Neural cell (in vitro differentiated cells): ENCODE measurements around the gene HDLBP. TPM values are rescaled to one million over a fixed set of nuclear protein-coding genes. Genes with fewer than 3 reads are reported as not detected.

Experiments used
- POLR2AphosphoS5 ChIP-seq: IDR thresholded peaks from 2 replicates; pipeline ENCODE4 v1.6.1; 2012
- polyA plus RNA-seq: library from polyadenylated mRNA; depleted of rRNA; stranded (reverse); fragments of >200 nt; gene quantifications from 2 replicates; pipeline ENCODE4 v1.2.3, GENCODE V29; 2014
- TF ChIP-seq, protein P1 (sequence below): fragments of 450-650 bp; IDR thresholded peaks from 2 replicates; pipeline ENCODE4 v1.5.1; 2014; ENCODE audit warnings: antibody characterized with exemption, mild to moderate bottlenecking, moderate library complexity; ENCODE audit not compliant: poor library complexity, severe bottlenecking

HDLBP gene
- polyA plus RNA-seq, 1 donor from 2014 or later, result 61.9 TPM

DNA sequence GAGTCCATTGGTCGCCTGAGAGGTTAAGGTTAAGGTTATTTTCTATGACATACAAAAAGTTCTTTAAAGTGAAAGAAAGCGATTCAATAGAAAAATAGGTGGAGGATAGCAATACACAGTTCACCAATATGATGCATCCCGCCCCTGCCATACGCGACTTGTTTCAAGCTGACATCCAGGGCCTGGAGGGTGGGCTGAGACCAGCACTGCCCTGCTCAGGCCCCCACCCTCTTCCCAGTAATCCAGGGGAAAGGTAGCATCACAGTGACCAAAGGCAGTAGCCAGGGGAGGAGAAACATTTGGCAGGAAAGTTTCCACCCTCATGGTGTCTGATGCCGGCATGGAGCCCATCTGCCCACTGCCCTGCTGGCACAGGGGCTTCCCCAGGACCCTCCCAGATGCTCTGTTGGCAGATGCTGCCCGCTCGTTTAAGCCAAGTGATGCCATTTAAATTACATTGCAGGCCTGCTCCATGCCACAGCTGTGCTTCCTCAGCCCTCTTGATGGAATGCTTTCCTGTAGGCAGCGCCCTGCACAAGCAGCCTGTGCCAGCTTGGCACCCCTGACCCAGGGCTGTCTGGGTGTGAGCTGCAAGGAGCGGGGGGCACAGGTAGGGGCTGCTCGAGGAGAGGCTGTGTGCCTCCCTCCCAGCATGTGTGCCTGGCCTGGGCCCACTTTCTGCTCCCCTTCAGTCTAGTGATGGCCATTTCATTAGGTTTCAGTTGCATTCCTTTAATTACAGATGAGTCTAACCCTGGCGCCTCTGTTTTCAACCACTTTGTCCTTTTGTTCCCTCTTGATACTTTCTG is 137.7 kb downstream of the HDLBP start (continued):
- TF ChIP-seq, protein P1, sequence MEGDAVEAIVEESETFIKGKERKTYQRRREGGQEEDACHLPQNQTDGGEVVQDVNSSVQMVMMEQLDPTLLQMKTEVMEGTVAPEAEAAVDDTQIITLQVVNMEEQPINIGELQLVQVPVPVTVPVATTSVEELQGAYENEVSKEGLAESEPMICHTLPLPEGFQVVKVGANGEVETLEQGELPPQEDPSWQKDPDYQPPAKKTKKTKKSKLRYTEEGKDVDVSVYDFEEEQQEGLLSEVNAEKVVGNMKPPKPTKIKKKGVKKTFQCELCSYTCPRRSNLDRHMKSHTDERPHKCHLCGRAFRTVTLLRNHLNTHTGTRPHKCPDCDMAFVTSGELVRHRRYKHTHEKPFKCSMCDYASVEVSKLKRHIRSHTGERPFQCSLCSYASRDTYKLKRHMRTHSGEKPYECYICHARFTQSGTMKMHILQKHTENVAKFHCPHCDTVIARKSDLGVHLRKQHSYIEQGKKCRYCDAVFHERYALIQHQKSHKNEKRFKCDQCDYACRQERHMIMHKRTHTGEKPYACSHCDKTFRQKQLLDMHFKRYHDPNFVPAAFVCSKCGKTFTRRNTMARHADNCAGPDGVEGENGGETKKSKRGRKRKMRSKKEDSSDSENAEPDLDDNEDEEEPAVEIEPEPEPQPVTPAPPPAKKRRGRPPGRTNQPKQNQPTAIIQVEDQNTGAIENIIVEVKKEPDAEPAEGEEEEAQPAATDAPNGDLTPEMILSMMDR, result no peak
- TF ChIP-seq POLR2AphosphoS5, result no peak

Other genes starting within 250 kb of the HDLBP start
- 142 and 164 TPM in 2 replicates for gene MTERF4, start 213.4 kb downstream of the HDLBP start, polyA plus RNA-seq
- gene PASK, start 166.2 kb downstream of the HDLBP start, polyA plus RNA-seq, result 26.0 and 32.6 TPM in 2 replicates
- 53.0 and 59.3 TPM in 2 replicates for gene PPP1R7, start 165.2 kb downstream of the HDLBP start, polyA plus RNA-seq
- not detected in 2 replicates for gene ANO7, start 127.0 kb downstream of the HDLBP start, polyA plus RNA-seq
- gene SEPTIN2, start 253 bp upstream of the HDLBP start, polyA plus RNA-seq, result 454 and 467 TPM in 2 replicates
- 13.1 and 13.3 TPM in 2 replicates for gene FARP2, start 40.6 kb upstream of the HDLBP start, polyA plus RNA-seq
- gene STK25, start 192.9 kb upstream of the HDLBP start, polyA plus RNA-seq, result 580 and 628 TPM in 2 replicates
- gene BOK, start 243.1 kb upstream of the HDLBP start, polyA plus RNA-seq, result 2.3 and 3.9 TPM in 2 replicates